Measurements from ENCODE around the gene GPR148. TPM values are rescaled to one million over a fixed set of nuclear protein-coding genes. Genes with fewer than 3 reads are reported as not detected.

GPR148 gene
- total RNA-seq, 4 donors from 2014 or later = not detected

- 90% methylated on average over 3 of the region's 3 CpGs for WGBS
- intact Hi-C loops (cut with DNase I) = no loop called here
- H3K4me3 ChIP-seq = no peak overlapping the region
- H3K27ac ChIP-seq (replicated peaks in 1 of 4) = no peak overlapping the region
- DNase-seq (ENCODE audit: extremely low spot score) = peak; percentile 42
- H3K27me3 ChIP-seq = peaks cover 0 to 15% (median 0%) of the 10 kb centered on the region in 4 donors
- H3K36me3 ChIP-seq = no peaks in the 10 kb centered on the region
- no peak for TF ChIP-seq EP300 (IDR thresholded peaks at IDR 0.05)
- TF ChIP-seq POLR2AphosphoS5 (IDR thresholded peaks at IDR 0.05) = no peak
- no peak for TF ChIP-seq CTCF (IDR thresholded peaks at IDR 0.05)
- no peak for TF ChIP-seq POLR2A (IDR thresholded peaks at IDR 0.05; ENCODE audit: low read depth)
- H3K4me1 ChIP-seq = no peaks in the 10 kb centered on the region
- H3K9me3 ChIP-seq = peaks cover 0 to 11% (median 0%) of the 10 kb centered on the region in 4 donors
Measured at GRCh38 chr2:130720528-130720927, 8.3 kb upstream of the GPR148 start.

GRCh38 chr2:130724455-130724854 is 4.4 kb upstream of the GPR148 start:
- peaks cover 0 to 11% (median 0%) of the 10 kb centered on the region in 4 donors for H3K9me3 ChIP-seq
- no peaks in the 10 kb centered on the region for H3K36me3 ChIP-seq
- H3K27ac ChIP-seq (replicated peaks in 1 of 4) = no peak overlapping the region
- peaks cover 19 to 21% (median 20%) of the 10 kb centered on the region in 4 donors for H3K4me1 ChIP-seq
- 90% methylated on average over 2 of the region's 2 CpGs for WGBS
- H3K4me3 ChIP-seq = no peak overlapping the region
- peaks cover 0 to 17% (median 0%) of the 10 kb centered on the region in 4 donors for H3K27me3 ChIP-seq
- intact Hi-C loops (cut with DNase I) = no loop called here
- no peak for TF ChIP-seq POLR2A (IDR thresholded peaks at IDR 0.05; ENCODE audit: low read depth)
- TF ChIP-seq EP300 (IDR thresholded peaks at IDR 0.05) = no peak
- TF ChIP-seq CTCF (IDR thresholded peaks at IDR 0.05) = no peak
- no peak for TF ChIP-seq POLR2AphosphoS5 (IDR thresholded peaks at IDR 0.05)
- DNase-seq (ENCODE audit: extremely low spot score) = peak; percentile 3

GRCh38 chr2:130726614-130727180 is 2.2 kb upstream of the GPR148 start:
- peak overlapping the region; percentile 47 to 79 (median 65) for H3K27ac ChIP-seq (replicated peaks in 1 of 4)
- WGBS = 10% methylated on average over 19 of the region's 20 CpGs
- peak overlapping the region; percentile 52 to 68 (median 62) for H3K4me3 ChIP-seq
- intact Hi-C loops (cut with DNase I) = no loop called here
- H3K36me3 ChIP-seq = no peaks in the 10 kb centered on the region
- H3K9me3 ChIP-seq = peaks cover 0 to 8% (median 0%) of the 10 kb centered on the region in 4 donors
- TF ChIP-seq POLR2AphosphoS5 (IDR thresholded peaks at IDR 0.05) (no peak), POLR2A (IDR thresholded peaks at IDR 0.05; ENCODE audit: low read depth) (no peak), EP300 (IDR thresholded peaks at IDR 0.05) (no peak), CTCF (IDR thresholded peaks at IDR 0.05) (no peak)
- H3K27me3 ChIP-seq = peaks cover 0 to 3% (median 0%) of the 10 kb centered on the region in 4 donors
- H3K4me1 ChIP-seq = peaks cover 19 to 21% (median 20%) of the 10 kb centered on the region in 4 donors
- DNase-seq (ENCODE audit: extremely low spot score) = no peak

GRCh38 chr2:130727286-130727924 is 1.5 kb upstream of the GPR148 start:
- intact Hi-C loops (cut with DNase I) = no loop called here
- Histone ChIP-seq H3K27me3 (peaks cover 0 to 3% (median 0%) of the 10 kb centered on the region in 4 donors), H3K9me3 (peaks cover 0 to under 1% (median 0%) of the 10 kb centered on the region in 4 donors), H3K4me3 (peak overlapping the region; percentile 52 to 68 (median 62)), H3K36me3 (no peaks in the 10 kb centered on the region), H3K4me1 (peaks cover 19 to 21% (median 20%) of the 10 kb centered on the region in 4 donors), H3K27ac (replicated peaks in 1 of 4) (peak overlapping the region; percentile 47 to 79 (median 65))
- no peak for TF ChIP-seq POLR2A (IDR thresholded peaks at IDR 0.05; ENCODE audit: low read depth)
- no peak for TF ChIP-seq CTCF (IDR thresholded peaks at IDR 0.05)
- TF ChIP-seq EP300 (IDR thresholded peaks at IDR 0.05) = no peak
- peak; percentile 22 to 78 for TF ChIP-seq POLR2AphosphoS5 (IDR thresholded peaks at IDR 0.05)
- WGBS = under 1% methylated on average over 28 of the region's 48 CpGs
- DNase-seq (ENCODE audit: extremely low spot score) = peak; percentile 95
